Keratinocyte (primary cell): ENCODE results near the gene OR2V2. TPM values are rescaled to one million over a fixed set of nuclear protein-coding genes. Genes with fewer than 3 reads are reported as not detected.
"Not testable (repeated sequence)": the region's sequence is repeated elsewhere in the genome, so short reads cannot be mapped to it uniquely, and the experiment has no call there.

Experiments
- DNase-seq: peaks from one replicate; pipeline ENCODE4 v3.0.0-alpha.2; 2011; ENCODE audit warnings: low read depth, missing footprints, low spot score
- FAIRE-seq: peaks from 2 replicates; lab custom pipeline; 2011; peaks lifted over from hg19 to GRCh38; lab: Jason Lieb, UNC
- H2AFZ ChIP-seq: 2 replicates; pipeline ENCODE4 v1.6.0; 2012; ENCODE audit warnings: low read length, control low read depth, inconsistent platforms; ENCODE audit not compliant: control insufficient read depth
- H3K27ac ChIP-seq: 2 replicates; pipeline ENCODE4 v1.5.1; 2011; ENCODE audit warnings: low read length; ENCODE audit not compliant: control insufficient read depth, insufficient read depth
- H3K27me3 ChIP-seq: 3 replicates; pipeline ENCODE4 v1.6.0; 2011; ENCODE audit warnings: low read length; ENCODE audit not compliant: control insufficient read depth, insufficient read depth; ENCODE audit errors: extremely low read depth
- H3K36me3 ChIP-seq, 2 experiments: 2 replicates in 1 of 2; 3 replicates in 1 of 2; pipeline ENCODE4 v1.5.1; 2011; ENCODE audit warnings: low read length in 2 of 2, mild to moderate bottlenecking in 1 of 2; ENCODE audit not compliant: control insufficient read depth in 2 of 2, insufficient read depth in 2 of 2; ENCODE audit errors: extremely low read depth in 1 of 2
- H3K4me1 ChIP-seq: 3 replicates; pipeline ENCODE4 v1.5.1; 2011; ENCODE audit warnings: low read length; ENCODE audit not compliant: control insufficient read depth, insufficient read depth; ENCODE audit errors: extremely low read depth
- H3K4me2 ChIP-seq: 3 replicates; pipeline ENCODE4 v1.6.0; 2011; ENCODE audit warnings: low read depth, low read length; ENCODE audit not compliant: control insufficient read depth, insufficient read depth; ENCODE audit errors: extremely low read depth
- H3K4me3 ChIP-seq, 3 experiments: fragments of 200-600 bp in 1 of 3; sonication (generic) in 1 of 3; 2 replicates in 2 of 3; 3 replicates in 1 of 3; pipeline ENCODE4 v1.5.1; 2011 to 2016; ENCODE audit warnings: low read length in 3 of 3, mild to moderate bottlenecking in 3 of 3, control low read depth in 2 of 3, inconsistent platforms in 1 of 3, low read depth in 1 of 3, mixed read lengths in 1 of 3, mixed run types in 1 of 3, moderate library complexity in 1 of 3; ENCODE audit not compliant: control insufficient read depth in 2 of 3, insufficient read depth in 2 of 3; ENCODE audit errors: extremely low read depth in 1 of 3
- H3K79me2 ChIP-seq: 2 replicates; pipeline ENCODE4 v1.6.0; 2012; ENCODE audit warnings: low read length; ENCODE audit not compliant: control insufficient read depth, insufficient read depth
- H3K9ac ChIP-seq: 3 replicates; pipeline ENCODE4 v1.6.0; 2011; ENCODE audit warnings: low read length; ENCODE audit not compliant: control insufficient read depth, insufficient read depth; ENCODE audit errors: extremely low read depth
- H3K9me1 ChIP-seq: 3 replicates; pipeline ENCODE4 v1.6.0; 2011; ENCODE audit warnings: low read length; ENCODE audit not compliant: control insufficient read depth, insufficient read depth; ENCODE audit errors: extremely low read depth
- H3K9me3 ChIP-seq: 2 replicates; pipeline ENCODE4 v1.5.1; 2012; ENCODE audit warnings: low read depth, low read length; ENCODE audit not compliant: control insufficient read depth
- H4K20me1 ChIP-seq: 3 replicates; pipeline ENCODE4 v1.6.0; 2011; ENCODE audit warnings: low read length; ENCODE audit not compliant: control insufficient read depth, insufficient read depth; ENCODE audit errors: extremely low read depth
- CTCF ChIP-seq, 3 experiments: IDR thresholded peaks in 1 of 3; conservative IDR thresholded peaks in 1 of 3; optimal IDR thresholded peaks in 1 of 3; 2 replicates in 2 of 3; 3 replicates in 1 of 3; pipeline versions ENCODE3 to v1.5.1; 2011; ENCODE audit warnings: low read length in 3 of 3, mild to moderate bottlenecking in 3 of 3, moderate library complexity in 2 of 3, control low read depth in 1 of 3, inconsistent platforms in 1 of 3; ENCODE audit not compliant: insufficient read depth in 2 of 3; ENCODE audit errors: extremely low read depth in 1 of 3
- EZH2 ChIP-seq: IDR thresholded peaks from one replicate; pipeline ENCODE4 v1.6.1; 2012; ENCODE audit warnings: inconsistent platforms, mild to moderate bottlenecking, low read length, moderate library complexity
- dilution Hi-C: fragments of 300-500 bp; cut with MboI; formaldehyde crosslinking; loops from one replicate; pipeline ENCODE4 v1.7.0; 2020; ENCODE audit warnings: low sequenced_read_pairs; ENCODE audit not compliant: extremely low pct_ligation_motif_present
- polyA plus RNA-seq, 5 experiments: library from polyadenylated mRNA; depleted of rRNA in 3 of 5; stranded (reverse) in 3 of 5; stranded (forward) in 1 of 5; unstranded in 1 of 5; fragments of >200 nt; gene quantifications; 1 replicate in 1 of 5; 2 replicates in 3 of 5; 3 replicates in 1 of 5; pipeline versions ENCODE4 v1.2.1 to v1.2.3, GENCODE V29; 2011 to 2012; ENCODE audit warnings: missing spikeins in 2 of 5, low read depth in 1 of 5, low replicate concordance in 1 of 5

The OR2V2 gene
- polyA plus RNA-seq, 1 donor (not counting 4 experiments of a cell fraction or from before 2014, with no cell fraction given) = not detected

GRCh38 chr5:181129601-181130000, 17.8 kb upstream of the OR2V2 start:
- Histone ChIP-seq H3K4me3 (no peak overlapping the region), H3K27ac (no peak overlapping the region), H4K20me1 (no peaks in the 10 kb centered on the region), H3K9ac (no peak overlapping the region), H3K4me2 (no peak overlapping the region), H3K79me2 (no peaks in the 10 kb centered on the region), H3K27me3 (peaks cover 11% of the 10 kb centered on the region), H3K36me3 (no peaks in the 10 kb centered on the region), H3K9me1 (no peaks in the 10 kb centered on the region), H3K9me3 (no peaks in the 10 kb centered on the region), H3K4me1 (peaks cover 5% of the 10 kb centered on the region), H2AFZ (no peak overlapping the region)
- FAIRE-seq = no peak
- TF ChIP-seq CTCF (optimal IDR thresholded peaks at IDR 0.05 in 1 of 3, IDR thresholded peaks at IDR 0.05 in 1 of 3, conservative IDR thresholded peaks at IDR 0.05 in 1 of 3; ENCODE audit: extremely low read depth in 1 of 3, insufficient read depth in 2 of 3, low read length in 3 of 3) = no peak
- TF ChIP-seq EZH2 = no peak
- DNase-seq = no peak
- dilution Hi-C loops = no loop called here

GRCh38 chr5:181130081-181130480, 17.3 kb upstream of the OR2V2 start:
- dilution Hi-C loops = not testable (repeated sequence)

GRCh38 chr5:181130832-181131496, 16.4 kb upstream of the OR2V2 start, which contains the start of gene OR2V1:
OR2V1 (minus strand) TSS chr5:181131169; CDS start chr5:181125304, 5,865 bp downstream.
- Histone ChIP-seq H3K36me3 (no peaks in the 10 kb centered on the region), H3K27me3 (peaks cover 11% of the 10 kb centered on the region), H2AFZ (no peak within 1 kb of the TSS), H3K79me2 (no peaks in the 10 kb centered on the region), H3K4me2 (no peak within 1 kb of the TSS), H3K4me1 (peaks cover 5% of the 10 kb centered on the region), H3K4me3 (no peak within 1 kb of the TSS), H3K27ac (no peak within 1 kb of the TSS), H3K9me3 (no peaks in the 10 kb centered on the region), H4K20me1 (no peaks in the 10 kb centered on the region), H3K9ac (no peak within 1 kb of the TSS), H3K9me1 (no peaks in the 10 kb centered on the region)
- FAIRE-seq = no peak
- DNase-seq = no peak
- TF ChIP-seq CTCF (optimal IDR thresholded peaks at IDR 0.05 in 1 of 3, IDR thresholded peaks at IDR 0.05 in 1 of 3, conservative IDR thresholded peaks at IDR 0.05 in 1 of 3; ENCODE audit: extremely low read depth in 1 of 3, insufficient read depth in 2 of 3, low read length in 3 of 3) (no peak), EZH2 (no peak)
- dilution Hi-C loops = no loop called here

More at GRCh38 chr5:181130081-181130480, 17.3 kb upstream of the OR2V2 start:
- H3K9me3 ChIP-seq, H4K20me1 ChIP-seq, DNase-seq, H3K4me2 ChIP-seq, H3K79me2 ChIP-seq, H3K27ac ChIP-seq, FAIRE-seq, H3K4me3 ChIP-seq, H3K4me1 ChIP-seq, H3K9ac ChIP-seq, H3K9me1 ChIP-seq, H3K36me3 ChIP-seq, H2AFZ ChIP-seq: not testable (repeated sequence)
- peaks cover 11% of the 10 kb centered on the region for H3K27me3 ChIP-seq
